Muscle of back (tissue), 11 donors: ENCODE measurements around the gene USH1C. TPM values are rescaled to one million over a fixed set of nuclear protein-coding genes. Genes with fewer than 3 reads are reported as not detected.

ENCODE experiments used
- DNase-seq, 3 donors: peaks; one replicate each; pipeline versions ENCODE4 v3.0.0 to v3.0.0-alpha.2; 2013
- polyA plus RNA-seq, 10 donors: library from polyadenylated mRNA; unstranded; fragments of 120-200 nt; gene quantifications; one replicate each; pipeline ENCODE4 v1.2.1, GENCODE V29; 2013; ENCODE audit not compliant: insufficient read length in 10 of 10

The USH1C gene
- polyA plus RNA-seq, 10 donors = 0.10 to 2.0 (median 0.39) TPM; not detected in 3

DNA sequence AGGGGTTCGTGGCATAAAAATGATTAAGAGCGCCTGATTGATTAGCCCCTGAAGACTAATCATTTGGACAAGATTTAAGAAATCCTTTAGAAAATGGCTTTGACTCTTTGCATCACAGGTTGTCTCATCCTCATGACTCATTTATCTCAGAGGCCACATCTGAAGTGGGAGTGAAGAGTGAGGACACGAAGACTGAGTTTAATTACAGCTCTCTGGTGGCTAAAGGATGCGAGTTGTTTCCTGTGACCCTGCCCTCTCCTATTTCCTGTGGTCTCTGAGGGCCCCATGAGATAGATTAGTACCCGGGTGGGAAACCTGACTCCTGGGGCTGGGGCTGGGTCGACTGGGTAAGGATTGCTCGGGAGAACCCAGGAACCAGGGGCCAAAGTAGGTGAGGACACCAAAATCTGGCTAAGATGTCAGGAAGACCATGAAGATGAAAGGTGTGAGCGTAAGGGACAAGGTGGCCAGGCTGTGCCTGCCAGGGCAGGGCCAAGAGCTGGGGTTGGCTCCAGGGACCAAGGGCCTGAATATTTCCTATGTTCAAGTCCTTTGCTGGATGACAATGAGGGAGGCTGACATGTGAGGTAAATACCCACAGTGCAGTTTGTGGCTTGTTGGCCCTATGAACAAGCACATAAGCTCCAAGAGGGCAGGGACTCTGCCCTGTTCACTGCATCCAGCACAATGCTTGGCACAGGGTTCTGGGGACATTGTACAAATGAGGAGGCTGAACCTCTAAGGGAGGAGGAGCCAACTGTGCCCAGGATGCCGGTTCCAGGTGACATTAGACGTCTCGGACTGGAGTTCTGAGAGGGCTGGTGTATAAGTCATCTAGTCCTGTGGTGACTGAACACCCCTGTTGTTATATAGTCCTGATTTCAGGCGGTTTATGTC lies 6.5 kb upstream of the USH1C start:
- DNase-seq = no peak

DNA sequence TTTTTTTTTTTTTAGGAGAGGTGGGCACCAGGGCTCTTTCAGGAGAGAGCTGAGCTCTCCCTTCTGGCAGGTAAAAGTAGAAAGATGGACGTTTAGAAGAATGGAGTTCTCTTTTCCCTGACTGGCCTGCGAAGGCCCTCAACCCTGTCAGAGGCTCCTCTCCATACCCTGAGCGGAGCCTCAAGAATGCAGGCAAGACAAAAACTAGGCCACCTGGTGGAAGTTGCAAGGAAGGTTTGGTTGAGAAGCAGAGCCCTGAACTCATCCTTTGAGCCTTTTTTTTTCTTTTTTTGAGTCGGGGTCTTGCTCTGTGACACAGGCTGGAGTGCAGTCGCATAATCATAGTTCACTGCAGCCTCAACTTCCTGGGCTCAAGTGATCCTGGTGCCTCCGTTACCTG lies 4.2 kb upstream of the USH1C start:
- no peak for DNase-seq

GRCh38 chr11:17547932-17548331 lies 3.7 kb upstream of the USH1C start:
- DNase-seq = no peak

DNA sequence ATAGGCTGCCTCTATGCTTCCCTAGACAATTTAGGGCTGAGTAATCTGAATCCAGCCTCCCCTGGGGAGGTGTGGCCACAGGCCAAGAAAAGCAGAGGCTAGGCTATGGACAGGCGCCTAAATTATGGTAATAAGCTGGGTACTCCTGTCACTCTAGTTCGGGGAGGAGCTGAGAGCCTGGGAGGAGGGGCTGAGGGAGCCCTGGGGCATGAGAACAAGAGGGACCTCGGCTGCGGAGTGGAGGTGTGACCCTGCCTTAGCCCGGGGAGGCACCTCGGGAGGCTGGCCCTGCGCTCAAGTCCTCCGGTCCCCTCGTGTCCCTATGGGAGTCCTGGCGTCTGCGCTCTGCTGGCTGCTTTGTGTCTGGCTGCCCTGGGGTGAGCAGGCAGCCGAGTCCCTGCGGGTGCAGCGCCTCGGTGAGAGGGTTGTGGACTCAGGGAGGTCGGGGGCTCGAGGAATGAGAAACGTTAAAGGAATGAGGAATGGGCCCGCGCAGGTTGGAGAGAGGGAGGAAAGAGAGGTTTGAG lies 2.9 kb upstream of the USH1C start, which contains the start of gene OTOG:
TSS of gene OTOG (plus strand) at position 209 of the 527 bp plus-strand sequence. CDS start at position 323, 114 bp downstream.
- DNase-seq = no peak

GRCh38 chr11:17546240-17546639 lies 2.0 kb upstream of the USH1C start:
- no peak for DNase-seq

DNA sequence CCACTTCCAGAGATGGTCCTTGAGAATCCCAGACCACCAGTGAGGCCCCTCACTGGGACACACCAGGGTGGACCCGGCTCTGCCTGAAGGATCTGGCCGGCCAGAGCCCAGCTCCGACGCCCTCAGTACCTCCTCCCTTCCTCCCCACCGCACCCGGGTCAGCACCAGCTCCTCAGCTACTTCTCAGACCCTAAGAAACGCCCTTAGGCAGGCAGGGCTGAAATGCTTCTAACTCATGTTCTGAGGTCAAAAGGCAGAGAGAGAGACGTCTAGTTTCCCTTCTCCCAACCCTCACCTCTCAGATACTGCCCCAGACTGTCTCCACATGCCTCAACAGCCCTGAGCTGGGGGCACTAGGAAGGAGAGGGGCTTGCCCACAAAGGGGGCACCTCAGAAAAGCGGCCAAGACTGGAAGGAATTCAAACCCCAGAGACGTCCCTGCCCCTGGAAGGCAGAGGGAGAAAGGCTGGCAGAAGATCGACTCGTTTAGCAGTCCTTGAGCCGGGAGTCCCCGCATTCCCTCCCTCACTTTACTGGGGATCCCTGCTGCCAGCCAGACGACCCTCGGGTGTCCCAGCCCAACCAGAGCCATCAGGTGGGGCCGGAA lies 539 bp downstream of the USH1C start:
- DNase-seq = no peak

- DNase-seq = no peak
Measured at GRCh38 chr11:17543041-17543440, 1.2 kb downstream of the USH1C start.

DNA sequence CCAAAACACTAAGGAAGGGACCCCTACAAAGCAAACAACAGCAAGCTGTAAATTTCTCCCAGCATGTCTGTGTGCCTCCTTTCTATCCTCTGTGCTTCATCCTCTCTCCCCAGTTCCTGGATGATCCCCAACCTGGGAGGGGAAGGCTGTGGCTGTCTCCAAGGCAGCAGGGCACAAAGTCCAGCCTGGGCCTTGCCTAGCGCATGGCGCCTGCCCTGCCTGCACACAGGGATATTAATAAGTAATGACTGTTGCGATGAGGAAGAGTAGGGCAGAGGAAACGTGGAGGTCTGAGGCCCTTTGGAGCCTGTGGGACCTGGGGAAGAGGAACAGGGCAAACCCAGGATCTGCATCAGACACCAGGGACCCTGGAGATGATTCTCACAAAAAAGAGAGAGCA lies 2.0 kb downstream of the USH1C start:
- DNase-seq = no peak

GRCh38 chr11:17541330-17541885 lies 2.8 kb downstream of the USH1C start:
- DNase-seq = no peak

DNA sequence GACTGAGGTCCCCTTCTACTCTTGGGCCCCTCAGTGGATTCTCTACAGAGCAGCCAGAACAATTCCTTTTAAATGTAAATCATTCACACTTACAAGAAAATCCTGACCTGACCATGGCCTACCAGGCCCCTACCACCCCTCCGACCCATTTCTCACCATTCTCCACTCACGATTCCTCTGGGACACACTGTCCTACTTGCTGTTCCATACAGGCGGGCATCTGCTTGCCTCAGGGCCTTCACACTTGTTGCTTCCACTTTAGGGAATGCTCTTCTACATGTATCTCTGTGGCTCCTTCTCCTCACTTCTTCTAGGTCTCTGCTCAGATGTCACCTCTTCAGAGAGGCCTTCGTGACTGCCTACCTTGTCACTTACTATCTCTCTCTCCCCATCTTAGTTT lies 3.4 kb downstream of the USH1C start:
- DNase-seq = no peak

- DNase-seq = no peak
Measured at GRCh38 chr11:17538731-17539130, 5.5 kb downstream of the USH1C start.

DNA sequence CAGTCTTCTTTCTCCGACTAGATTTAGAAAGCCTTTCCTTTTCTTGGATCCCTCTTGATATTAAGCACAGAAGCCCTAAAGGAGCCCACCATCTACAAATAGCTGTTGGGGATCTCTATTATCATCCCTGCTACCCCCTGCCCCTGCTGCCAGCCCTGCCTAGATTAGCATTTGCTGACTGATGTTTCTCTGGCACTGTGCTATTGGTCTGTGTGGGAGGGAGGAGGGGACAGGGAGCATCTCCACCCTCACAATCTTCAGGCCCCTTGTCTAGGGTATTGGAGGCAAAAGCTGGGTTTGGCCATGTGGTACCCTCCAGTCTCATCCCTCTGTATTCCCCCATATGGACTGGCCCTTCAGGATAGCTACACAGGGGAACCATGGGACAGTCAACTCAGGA lies 6.2 kb downstream of the USH1C start:
- no peak for DNase-seq

DNA sequence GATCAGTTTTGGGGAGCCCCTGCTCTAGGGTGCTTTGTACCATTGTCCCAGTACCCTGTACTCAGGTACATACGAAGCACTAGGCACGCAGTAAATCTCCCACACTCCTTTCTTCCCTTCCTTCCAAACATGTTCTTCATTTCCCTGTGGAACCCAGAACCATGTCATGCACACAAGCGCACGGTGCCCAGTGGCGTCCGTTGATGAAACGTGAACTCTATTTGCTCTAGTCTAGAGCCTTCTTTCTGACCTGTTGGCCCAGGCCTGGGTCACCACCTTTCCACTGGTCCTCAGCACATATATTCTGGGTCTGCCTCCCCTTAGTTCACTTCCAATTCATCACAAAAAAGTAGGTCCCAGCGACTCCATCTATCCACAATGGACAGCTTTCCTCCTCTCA lies 7.0 kb downstream of the USH1C start:
- DNase-seq = no peak

DNA sequence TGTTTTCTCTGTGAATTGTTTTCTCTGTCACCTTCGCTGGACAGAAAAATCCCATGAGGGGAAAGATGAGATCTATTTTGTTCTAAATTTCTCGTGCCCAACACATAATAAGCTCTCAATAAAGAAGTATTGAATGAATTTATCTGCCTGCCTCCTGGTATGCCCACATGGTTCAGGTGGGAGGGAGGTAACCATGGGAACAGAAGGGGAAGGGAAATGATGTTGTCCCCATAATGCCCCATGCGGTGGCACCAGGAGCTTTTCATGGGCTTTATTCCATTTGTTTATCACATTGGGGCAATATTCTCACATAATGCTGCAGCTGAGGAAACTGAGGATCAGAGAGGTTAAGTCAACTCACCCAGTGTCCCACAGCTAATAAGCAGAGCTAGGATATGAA lies 8.7 kb downstream of the USH1C start:
- DNase-seq = no peak

- no peak for DNase-seq
Measured at GRCh38 chr11:17533778-17534415, 10.3 kb downstream of the USH1C start.

DNA sequence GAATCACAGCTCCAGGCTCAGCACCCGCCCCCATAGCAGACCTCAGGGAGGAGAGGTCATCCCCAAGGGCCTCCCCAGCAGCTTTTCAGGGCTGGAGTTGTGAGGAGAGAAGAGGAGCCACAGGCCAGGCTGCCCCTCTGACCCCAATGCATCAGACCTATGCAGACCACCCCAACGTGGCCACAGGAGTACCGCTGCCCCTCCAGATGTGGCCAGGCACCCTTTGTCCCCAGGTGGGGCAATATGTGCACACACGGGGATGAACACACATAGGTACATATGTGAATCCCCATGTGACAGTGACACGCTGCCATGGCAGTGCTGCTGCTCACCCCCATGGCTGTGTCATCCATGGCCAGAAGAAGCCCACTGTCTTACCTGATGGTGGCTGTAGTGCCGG lies 10.9 kb downstream of the USH1C start:
- no peak for DNase-seq

- DNase-seq = no peak
Measured at GRCh38 chr11:17532784-17533183, 11.4 kb downstream of the USH1C start.

- peak in 1 of 3 donors; percentile 9 for DNase-seq
Measured at GRCh38 chr11:17531636-17532113, 12.5 kb downstream of the USH1C start.

DNA sequence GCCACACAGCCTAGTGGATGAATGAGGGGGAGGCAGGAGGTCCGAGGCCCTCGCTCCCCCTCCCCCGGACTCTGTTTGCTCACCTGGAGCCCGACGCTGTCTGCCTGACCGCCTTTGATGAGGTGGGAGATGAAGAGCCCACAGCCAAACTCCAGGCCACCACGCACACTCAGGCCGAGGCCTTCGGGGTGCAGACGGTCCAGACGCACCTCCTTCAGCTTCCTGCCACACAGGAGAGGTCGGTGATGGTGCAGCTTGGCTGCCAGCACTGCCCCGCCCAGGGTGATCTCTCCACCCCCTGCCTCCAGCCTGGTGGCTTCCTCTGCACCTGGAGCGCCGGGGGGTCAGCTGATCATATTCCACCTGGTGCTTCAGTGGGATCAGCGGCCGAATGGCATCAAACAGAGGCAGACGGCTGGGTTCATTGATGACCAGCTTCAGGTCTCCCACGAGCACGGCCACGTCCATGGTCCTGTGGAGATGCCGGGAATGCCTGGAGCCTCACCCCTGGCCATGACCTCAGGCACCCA lies 13.1 kb downstream of the USH1C start:
- DNase-seq = no peak

DNA sequence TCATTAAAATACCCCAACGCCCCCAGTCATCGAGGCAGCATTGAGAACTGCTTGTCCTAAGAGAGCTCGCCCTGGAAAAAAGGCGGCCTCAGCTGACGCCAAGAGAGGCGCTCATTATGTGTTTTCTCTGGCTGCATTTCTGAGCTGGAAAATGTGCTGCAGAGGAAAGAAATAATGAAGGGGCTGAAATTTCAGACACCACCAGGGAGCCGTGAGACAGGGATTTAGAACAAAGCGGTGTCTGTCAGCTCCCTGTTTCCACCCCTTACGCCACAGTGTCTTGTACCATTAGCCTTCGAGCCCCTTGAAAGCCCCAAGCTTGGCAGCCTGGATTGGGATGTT lies 14.4 kb downstream of the USH1C start:
- DNase-seq = peak in 2 of 3 donors; percentile 52 to 70

- DNase-seq = peak; percentile 34 to 54 (median 48)
Measured at GRCh38 chr11:17528906-17529843, 15.0 kb downstream of the USH1C start.
